DOHH2 (cell line): Measurements from ENCODE around the gene OR13A1.
A peak's percentile ranks its signal among the peaks of the same experiment; 100 is the strongest.

ENCODE experiments used
- H3F3A ChIP-seq: fragments of 200-600 bp; sonication (generic), shearing (Covaris generic); 2 replicates; pipeline ENCODE4 v1.6.0; 2016; ENCODE audit warnings: antibody characterized with exemption, mild to moderate bottlenecking; ENCODE audit not compliant: control insufficient read depth, insufficient read depth
- H3K27ac ChIP-seq: fragments of 200-600 bp; sonication (generic); 2 replicates; pipeline ENCODE4 v1.5.1; 2014; ENCODE audit warnings: low read depth, mild to moderate bottlenecking, low read length, moderate library complexity
- H3K27me3 ChIP-seq: fragments of 200-600 bp; sonication (generic); 2 replicates; pipeline ENCODE4 v1.6.1; 2014; ENCODE audit warnings: mild to moderate bottlenecking, low read length, mixed read lengths; ENCODE audit not compliant: control insufficient read depth
- H3K36me3 ChIP-seq: fragments of 200-600 bp; sonication (generic); 2 replicates; pipeline ENCODE4 v1.6.1; 2014; ENCODE audit warnings: mild to moderate bottlenecking, low read length, moderate library complexity, mixed read lengths; ENCODE audit not compliant: control insufficient read depth
- H3K4me1 ChIP-seq: fragments of 200-600 bp; sonication (generic); 2 replicates; pipeline ENCODE4 v1.6.1; 2014; ENCODE audit warnings: mild to moderate bottlenecking, low read length, mixed read lengths; ENCODE audit not compliant: control insufficient read depth
- H3K4me2 ChIP-seq: fragments of 200-600 bp; sonication (generic); 2 replicates; pipeline ENCODE4 v1.6.0; 2014; ENCODE audit warnings: mild to moderate bottlenecking, low read length, moderate library complexity
- H3K4me3 ChIP-seq: fragments of 200-600 bp; sonication (generic); 2 replicates; pipeline ENCODE4 v1.5.1; 2014; ENCODE audit warnings: mild to moderate bottlenecking, low read length, mixed read lengths
- H3K79me2 ChIP-seq: fragments of 200-600 bp; sonication (generic); 2 replicates; pipeline ENCODE4 v1.6.1; 2014; ENCODE audit warnings: mild to moderate bottlenecking, low read length, mixed read lengths; ENCODE audit not compliant: control insufficient read depth
- H3K9me2 ChIP-seq: fragments of 200-600 bp; sonication (generic); replicated peaks from 2 replicates; pipeline ENCODE4 v1.6.1; 2014; ENCODE audit warnings: mild to moderate bottlenecking, low read length, mixed read lengths; ENCODE audit not compliant: control insufficient read depth
- H3K9me3 ChIP-seq: fragments of 200-600 bp; sonication (generic); 2 replicates; pipeline ENCODE4 v1.6.1; 2014; ENCODE audit warnings: antibody characterized with exemption, low read length, mixed read lengths; ENCODE audit not compliant: control insufficient read depth, insufficient read depth
- H4K20me1 ChIP-seq: fragments of 200-600 bp; sonication (generic); 2 replicates; pipeline ENCODE4 v1.6.0; 2014; ENCODE audit warnings: low read depth, mild to moderate bottlenecking, antibody characterized with exemption, low read length, moderate library complexity; ENCODE audit not compliant: control insufficient read depth, insufficient read depth
- CTCF ChIP-seq: fragments of 200-600 bp; sonication (generic); IDR thresholded peaks from one replicate; pipeline ENCODE4 v1.5.1; 2014; ENCODE audit warnings: antibody characterized with exemption, mild to moderate bottlenecking, low read depth, low read length; ENCODE audit not compliant: poor library complexity, severe bottlenecking
- EZH2phosphoT487 ChIP-seq: fragments of 200-600 bp; sonication (generic); IDR thresholded peaks from 2 replicates; pipeline ENCODE4 v1.6.1; 2017; ENCODE audit warnings: borderline replicate concordance, mild to moderate bottlenecking, antibody characterized with exemption, low read length, moderate library complexity, mixed read lengths

Gene OR13A1

GRCh38 chr10:45253183-45253914 is 62.1 kb downstream of the OR13A1 start:
- no peaks in the 10 kb centered on the region for H4K20me1 ChIP-seq
- no peaks in the 10 kb centered on the region for H3K27me3 ChIP-seq
- peak overlapping the region; percentile 54 for H3K4me2 ChIP-seq
- H3K4me3 ChIP-seq = peak overlapping the region; percentile 24
- H3K27ac ChIP-seq = peak overlapping the region; percentile 30; the same call in 1 of the 2 replicates
- H3K4me1 ChIP-seq = peaks cover 46% of the 10 kb centered on the region
- no peaks in the 10 kb centered on the region for H3K36me3 ChIP-seq
- H3K9me3 ChIP-seq = no peaks in the 10 kb centered on the region
- H3K9me2 ChIP-seq = no peaks in the 10 kb centered on the region
- TF ChIP-seq EZH2phosphoT487 (no peak), CTCF (no peak)
- H3F3A ChIP-seq = peaks cover 14% of the 10 kb centered on the region
- no peaks in the 10 kb centered on the region for H3K79me2 ChIP-seq
